D721Med (cell line): Measurements from ENCODE around the gene BPIFB6.

Experiments used
- DNase-seq: peaks from one replicate; pipeline ENCODE4 v3.0.0; 2011; ENCODE audit warnings: low spot score; ENCODE audit not compliant: insufficient read length
- FAIRE-seq: peaks from 2 replicates; lab custom pipeline; 2011; peaks lifted over from hg19 to GRCh38; lab: Jason Lieb, UNC
- TF ChIP-seq, protein P1 (sequence below): IDR thresholded peaks from 2 replicates; pipeline ENCODE4 v1.5.1; 2012; ENCODE audit warnings: mild to moderate bottlenecking, control low read depth; ENCODE audit not compliant: insufficient read depth; ENCODE audit errors: missing control alignments

The BPIFB6 gene

DNA sequence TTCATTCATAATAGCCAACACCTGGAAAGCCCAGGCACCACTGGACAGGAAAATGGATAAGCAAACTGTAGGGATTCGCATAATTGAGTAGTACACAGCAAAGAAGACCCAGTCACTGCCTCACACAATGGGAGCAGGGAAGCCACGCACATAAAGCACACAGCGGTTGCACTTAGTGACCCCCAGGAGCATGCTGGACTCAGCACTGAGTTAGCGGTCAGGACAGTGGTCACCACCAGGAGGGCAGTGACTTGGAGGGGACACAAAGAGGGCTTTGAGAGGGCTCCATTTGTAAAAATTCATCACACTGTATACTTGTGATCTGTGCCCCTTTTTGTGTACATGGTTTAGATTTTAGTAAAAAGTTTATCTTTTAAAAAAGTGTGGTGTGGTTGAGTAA lies 19.9 kb downstream of the BPIFB6 start:
- TF ChIP-seq, protein P1, sequence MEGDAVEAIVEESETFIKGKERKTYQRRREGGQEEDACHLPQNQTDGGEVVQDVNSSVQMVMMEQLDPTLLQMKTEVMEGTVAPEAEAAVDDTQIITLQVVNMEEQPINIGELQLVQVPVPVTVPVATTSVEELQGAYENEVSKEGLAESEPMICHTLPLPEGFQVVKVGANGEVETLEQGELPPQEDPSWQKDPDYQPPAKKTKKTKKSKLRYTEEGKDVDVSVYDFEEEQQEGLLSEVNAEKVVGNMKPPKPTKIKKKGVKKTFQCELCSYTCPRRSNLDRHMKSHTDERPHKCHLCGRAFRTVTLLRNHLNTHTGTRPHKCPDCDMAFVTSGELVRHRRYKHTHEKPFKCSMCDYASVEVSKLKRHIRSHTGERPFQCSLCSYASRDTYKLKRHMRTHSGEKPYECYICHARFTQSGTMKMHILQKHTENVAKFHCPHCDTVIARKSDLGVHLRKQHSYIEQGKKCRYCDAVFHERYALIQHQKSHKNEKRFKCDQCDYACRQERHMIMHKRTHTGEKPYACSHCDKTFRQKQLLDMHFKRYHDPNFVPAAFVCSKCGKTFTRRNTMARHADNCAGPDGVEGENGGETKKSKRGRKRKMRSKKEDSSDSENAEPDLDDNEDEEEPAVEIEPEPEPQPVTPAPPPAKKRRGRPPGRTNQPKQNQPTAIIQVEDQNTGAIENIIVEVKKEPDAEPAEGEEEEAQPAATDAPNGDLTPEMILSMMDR, result no peak
- DNase-seq (no peak), FAIRE-seq (no peak)

DNA sequence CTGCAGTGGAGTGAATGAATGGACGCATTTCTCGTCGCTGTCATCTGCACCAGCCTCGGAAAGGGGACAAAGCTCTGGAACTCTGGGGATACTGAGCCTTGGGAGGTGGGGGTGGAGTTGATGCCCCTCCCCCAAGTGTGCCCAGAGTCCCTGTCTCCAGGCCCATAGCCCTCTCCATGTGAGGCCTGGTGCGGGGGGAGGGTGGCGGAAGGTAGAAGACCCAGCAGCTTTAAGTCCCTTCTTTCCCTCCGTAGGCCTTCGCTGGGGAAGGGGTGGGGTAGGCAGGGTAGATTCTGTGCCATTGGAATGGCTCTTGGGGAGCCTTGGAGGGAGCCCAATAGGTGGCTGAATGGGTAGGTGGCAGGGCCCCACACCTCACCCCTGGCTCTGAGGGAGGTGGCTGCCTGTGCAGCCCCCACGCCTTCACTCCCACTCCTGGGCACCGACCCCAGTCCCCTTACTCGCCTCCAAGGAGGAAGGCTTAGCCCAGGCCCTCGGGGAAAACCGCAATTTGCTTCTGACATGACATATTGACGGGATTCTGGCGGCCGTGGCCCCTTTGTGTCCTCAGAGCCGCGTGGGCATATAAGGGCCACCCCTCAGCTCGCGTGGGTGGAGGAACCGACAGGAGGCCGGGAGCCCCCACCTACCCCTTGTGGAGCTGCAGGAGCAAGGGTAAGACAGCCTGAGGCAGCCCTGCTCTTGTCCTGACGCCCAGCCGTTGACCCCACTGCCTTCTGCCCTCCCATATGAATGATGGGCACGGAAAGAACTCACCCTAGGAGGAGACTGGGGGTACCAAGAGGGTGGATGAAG lies 22.1 kb downstream of the BPIFB6 start, which contains the start of gene BPIFB3:
Gene BPIFB3 (plus strand): TSS at position 613 of the 816 bp plus-strand sequence. CDS start 1,533 bp downstream, outside the sequence.
- TF ChIP-seq, protein P1, result no peak
- FAIRE-seq (no peak), DNase-seq (no peak)

DNA sequence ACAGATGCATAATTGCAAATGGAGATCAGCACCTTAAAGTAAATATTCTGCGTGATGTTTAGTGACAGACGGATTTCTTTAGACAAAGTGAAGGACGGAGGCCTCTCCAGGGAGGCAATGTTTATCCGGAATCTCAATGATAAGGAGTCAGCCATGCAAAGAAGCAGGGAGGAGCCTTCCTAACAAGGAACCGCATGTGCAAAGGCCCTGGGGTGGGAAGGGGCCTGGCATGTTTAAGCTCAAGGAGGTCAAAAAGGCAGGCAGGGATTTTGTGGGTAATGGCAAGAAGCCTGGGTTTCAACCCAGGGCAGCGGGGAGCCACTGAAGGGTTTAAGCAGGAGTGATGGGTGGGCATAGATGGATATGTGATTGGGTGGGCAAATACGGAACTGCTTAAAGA lies 22.9 kb downstream of the BPIFB6 start:
- no peak for DNase-seq
- TF ChIP-seq, protein P1, result no peak
- FAIRE-seq, result no peak

DNA sequence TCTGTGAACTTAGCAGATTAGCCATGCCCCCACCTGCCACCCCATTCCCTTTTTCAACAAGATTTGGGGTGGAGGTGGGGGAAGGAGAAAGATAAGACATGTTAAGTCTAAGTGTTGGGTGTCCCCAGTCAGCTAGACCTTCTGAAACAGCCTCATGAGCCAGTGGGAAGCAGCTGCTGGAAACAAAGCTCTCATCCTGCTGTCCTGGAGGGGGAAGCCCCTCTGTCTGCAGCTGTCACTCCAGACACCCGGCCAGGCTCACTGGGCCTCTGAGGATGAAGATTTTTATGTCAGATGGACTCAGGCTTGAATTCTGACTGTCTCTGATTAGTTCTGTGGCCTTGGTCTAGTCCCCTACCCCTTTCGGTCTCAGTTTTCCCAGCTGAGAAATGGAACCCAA lies 23.3 kb downstream of the BPIFB6 start:
- FAIRE-seq (no peak), DNase-seq (no peak)
- TF ChIP-seq, protein P1, result no peak

DNA sequence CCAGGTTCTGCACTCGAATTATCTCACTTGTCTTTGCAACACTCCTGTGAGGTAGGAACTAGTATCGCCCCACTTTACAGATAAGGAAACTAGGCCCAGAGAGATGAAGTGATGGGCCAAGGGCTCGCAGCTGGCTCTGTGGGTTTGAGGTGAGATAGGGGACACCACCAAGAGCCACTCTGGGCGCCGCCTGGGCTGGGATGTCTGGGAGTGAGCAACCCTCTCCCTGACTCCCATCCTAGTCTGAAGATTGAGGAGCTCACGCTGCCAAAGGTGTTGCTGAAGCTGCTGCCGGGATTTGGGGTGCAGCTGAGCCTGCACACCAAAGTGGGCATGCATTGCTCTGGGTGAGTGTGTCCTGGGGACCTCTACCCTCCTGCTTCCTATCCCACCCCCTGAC lies 27.7 kb downstream of the BPIFB6 start:
- DNase-seq, result no peak
- FAIRE-seq, result no peak
- TF ChIP-seq, protein P1, result no peak

DNA sequence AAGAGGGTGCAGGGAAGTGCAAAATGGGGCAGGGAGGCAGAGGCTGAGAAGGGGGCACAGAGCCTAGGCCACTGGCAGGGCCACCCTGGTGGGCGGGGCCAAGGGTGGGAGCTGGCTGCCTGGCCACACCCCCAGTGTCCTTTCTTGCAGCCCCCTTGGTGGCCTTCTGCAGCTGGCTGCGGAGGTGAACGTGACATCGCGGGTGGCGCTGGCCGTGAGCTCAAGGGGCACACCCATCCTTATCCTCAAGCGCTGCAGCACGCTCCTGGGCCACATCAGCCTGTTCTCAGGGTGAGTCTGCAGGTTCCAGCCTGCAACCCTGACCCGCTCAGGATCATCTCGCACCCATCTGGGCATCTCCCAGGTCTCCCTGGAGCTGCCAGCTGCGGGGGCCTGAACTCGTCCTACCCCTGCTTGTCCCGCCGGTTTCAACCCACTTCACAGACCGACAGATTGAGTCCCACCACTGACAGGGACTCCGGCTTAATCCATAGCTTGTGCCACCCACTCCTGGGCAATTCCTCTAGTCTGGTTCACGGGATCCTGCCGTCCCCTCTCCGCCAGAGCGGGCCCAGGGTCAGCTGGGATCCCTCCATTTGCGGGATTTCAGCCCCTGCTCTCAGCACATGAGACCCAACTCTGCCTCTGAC lies 28.4 kb downstream of the BPIFB6 start:
- no peak for DNase-seq
- TF ChIP-seq, protein P1, result no peak
- no peak for FAIRE-seq

DNA sequence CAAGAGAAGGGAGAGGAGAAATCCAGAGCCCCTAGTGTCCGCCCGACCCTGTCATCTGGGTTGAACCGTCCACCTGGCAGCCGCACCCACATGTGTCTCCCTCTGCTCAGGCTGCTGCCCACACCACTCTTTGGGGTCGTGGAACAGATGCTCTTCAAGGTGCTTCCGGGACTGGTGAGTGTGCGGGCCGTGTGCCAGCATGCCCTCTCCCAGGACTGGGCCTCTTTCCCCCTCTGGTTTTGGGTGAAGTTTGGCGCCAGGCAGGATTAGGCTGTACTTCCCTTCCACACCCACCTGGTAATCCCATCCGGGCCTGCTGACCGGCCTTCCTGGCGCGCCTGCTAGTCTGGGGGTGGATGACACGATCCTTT lies 30.2 kb downstream of the BPIFB6 start:
- DNase-seq, result no peak
- no peak for FAIRE-seq
- TF ChIP-seq, protein P1, result no peak
